Measurements from ENCODE around the gene SPIRE1. TPM values are rescaled to one million over a fixed set of nuclear protein-coding genes. Genes with fewer than 3 reads are reported as not detected.
"Not testable (repeated sequence)": the region's sequence is repeated elsewhere in the genome, so short reads cannot be mapped to it uniquely, and the experiment has no call there.

The SPIRE1 gene
- total RNA-seq, 1 experiment from 2014 or later, result 16.6 TPM

- DNase-seq (ENCODE audit: low read depth), result no peak
These were observed 105.0 kb downstream of the SPIRE1 start for GRCh38 chr18:12552879-12553242.

- DNase-seq (ENCODE audit: low read depth), result peak; percentile 37
These were observed 105.7 kb downstream of the SPIRE1 start for GRCh38 chr18:12551943-12552878.

- not testable (repeated sequence) for DNase-seq (ENCODE audit: low read depth)
These were observed 106.4 kb downstream of the SPIRE1 start for GRCh38 chr18:12551466-12551865.

GRCh38 chr18:12543697-12544096 lies 114.2 kb downstream of the SPIRE1 start:
- DNase-seq (ENCODE audit: low read depth), result no peak

- no peak for DNase-seq (ENCODE audit: low read depth)
These were observed 117.2 kb downstream of the SPIRE1 start for GRCh38 chr18:12540751-12541150.

- peak; percentile 6 for DNase-seq (ENCODE audit: low read depth)
These were observed 118.7 kb downstream of the SPIRE1 start for GRCh38 chr18:12539158-12539557.

- DNase-seq (ENCODE audit: low read depth), result no peak
These were observed 123.1 kb downstream of the SPIRE1 start for GRCh38 chr18:12534820-12535219.

GRCh38 chr18:12532661-12533060 lies 125.2 kb downstream of the SPIRE1 start:
- DNase-seq (ENCODE audit: low read depth), result no peak

- no peak for DNase-seq (ENCODE audit: low read depth)
These were observed 126.2 kb downstream of the SPIRE1 start for GRCh38 chr18:12531749-12532148.

GRCh38 chr18:12520442-12520992 lies 137.4 kb downstream of the SPIRE1 start:
- no peak for DNase-seq (ENCODE audit: low read depth)

- DNase-seq (ENCODE audit: low read depth), result no peak
These were observed 138.9 kb downstream of the SPIRE1 start for GRCh38 chr18:12518832-12519531.

GRCh38 chr18:12518326-12518725 lies 139.6 kb downstream of the SPIRE1 start:
- DNase-seq (ENCODE audit: low read depth), result no peak

GRCh38 chr18:12517142-12517825 lies 140.6 kb downstream of the SPIRE1 start:
- no peak for DNase-seq (ENCODE audit: low read depth)

GRCh38 chr18:12516049-12516630 lies 141.8 kb downstream of the SPIRE1 start:
- no peak for DNase-seq (ENCODE audit: low read depth)

GRCh38 chr18:12515550-12515949 lies 142.4 kb downstream of the SPIRE1 start:
- no peak for DNase-seq (ENCODE audit: low read depth)

- DNase-seq (ENCODE audit: low read depth), result no peak
These were observed 150.9 kb downstream of the SPIRE1 start for GRCh38 chr18:12507007-12507406.

GRCh38 chr18:12500986-12501385 lies 156.9 kb downstream of the SPIRE1 start:
- no peak for DNase-seq (ENCODE audit: low read depth)

- DNase-seq (ENCODE audit: low read depth), result no peak
These were observed 160.1 kb downstream of the SPIRE1 start for GRCh38 chr18:12497839-12498238.

- DNase-seq (ENCODE audit: low read depth), result no peak
These were observed 160.6 kb downstream of the SPIRE1 start for GRCh38 chr18:12497296-12497695.

- no peak for DNase-seq (ENCODE audit: low read depth)
These were observed 165.0 kb downstream of the SPIRE1 start for GRCh38 chr18:12492907-12493306.

GRCh38 chr18:12491611-12492435 lies 166.1 kb downstream of the SPIRE1 start:
- DNase-seq (ENCODE audit: low read depth), result no peak
